CD1c-positive myeloid dendritic cell (primary cell): ENCODE results near the gene XRCC5.
"Not testable (repeated sequence)": the region's sequence is repeated elsewhere in the genome, so short reads cannot be mapped to it uniquely, and the experiment has no call there.

Experiments used
- DNase-seq: peaks from one replicate; pipeline ENCODE4 v3.0.0-alpha.2; 2016; ENCODE audit errors: extremely low spot score

Gene XRCC5

GRCh38 chr2:216118474-216118873 is 9.3 kb downstream of the XRCC5 start:
- DNase-seq = no peak

GRCh38 chr2:216119146-216119545 is 10.0 kb downstream of the XRCC5 start:
- DNase-seq = no peak

GRCh38 chr2:216119986-216120385 is 10.8 kb downstream of the XRCC5 start:
- no peak for DNase-seq

- DNase-seq = no peak
Observed at GRCh38 chr2:216121255-216121654, 12.1 kb downstream of the XRCC5 start.

GRCh38 chr2:216126943-216127342 is 17.8 kb downstream of the XRCC5 start:
- DNase-seq = no peak

GRCh38 chr2:216130346-216130971 is 21.3 kb downstream of the XRCC5 start:
- DNase-seq = no peak

GRCh38 chr2:216131175-216131926 is 22.2 kb downstream of the XRCC5 start:
- no peak for DNase-seq

- DNase-seq = no peak
Observed at GRCh38 chr2:216132585-216132984, 23.4 kb downstream of the XRCC5 start.

- DNase-seq = no peak
Observed at GRCh38 chr2:216133397-216133796, 24.2 kb downstream of the XRCC5 start.

GRCh38 chr2:216134958-216135541 is 25.9 kb downstream of the XRCC5 start:
- DNase-seq = no peak

GRCh38 chr2:216139884-216140283 is 30.7 kb downstream of the XRCC5 start:
- DNase-seq = peak; percentile 9

- not testable (repeated sequence) for DNase-seq
Observed at GRCh38 chr2:216141516-216141915, 32.4 kb downstream of the XRCC5 start.

- DNase-seq = no peak
Observed at GRCh38 chr2:216142540-216142939, 33.4 kb downstream of the XRCC5 start.

- no peak for DNase-seq
Observed at GRCh38 chr2:216144372-216144771, 35.2 kb downstream of the XRCC5 start.

GRCh38 chr2:216144857-216145256 is 35.7 kb downstream of the XRCC5 start:
- DNase-seq = no peak

GRCh38 chr2:216146573-216146972 is 37.4 kb downstream of the XRCC5 start:
- no peak for DNase-seq

- DNase-seq = no peak
Observed at GRCh38 chr2:216147172-216148131, 38.3 kb downstream of the XRCC5 start.

GRCh38 chr2:216148983-216149382 is 39.8 kb downstream of the XRCC5 start:
- DNase-seq = no peak

- DNase-seq = no peak
Observed at GRCh38 chr2:216149741-216150140, 40.6 kb downstream of the XRCC5 start.

GRCh38 chr2:216151313-216152025 is 42.3 kb downstream of the XRCC5 start:
- DNase-seq = no peak

- no peak for DNase-seq
Observed at GRCh38 chr2:216155954-216156353, 46.8 kb downstream of the XRCC5 start.
